OCI-LY7 (cell line): ENCODE results near the gene TULP4. TPM values are rescaled to one million over a fixed set of nuclear protein-coding genes. Genes with fewer than 3 reads are reported as not detected.
"Not testable (repeated sequence)": the region's sequence is repeated elsewhere in the genome, so short reads cannot be mapped to it uniquely, and the experiment has no call there.

Source experiments
- BruUV-seq: library from RNA; stranded (reverse); fragments of 400-500 nt; replicated peaks from 2 replicates; lab custom pipeline; 2021; lab: Mats Ljungman, UMichigan
- CTCF ChIA-PET: fragments of 300-600 bp; sonication (Branson Sonifier 250); formaldehyde crosslinking; loops from one replicate; lab custom pipeline; 2022; ENCODE audit warnings: antibody characterized with exemption; ENCODE audit not compliant: unreplicated experiment; lab: Charles Lee
- POLR2A ChIA-PET: fragments of 300-600 bp; sonication (Branson Sonifier 250); formaldehyde crosslinking; loops from one replicate; lab custom pipeline; 2022; ENCODE audit warnings: antibody characterized with exemption; lab: Charles Lee
- DNase-seq: peaks from one replicate; pipeline ENCODE4 v3.0.0-alpha.2; 2015; ENCODE audit warnings: low spot score
- H2AFZ ChIP-seq: fragments of 200-600 bp; sonication (generic), shearing (Covaris generic); 2 replicates; pipeline ENCODE4 v1.6.1; 2014; ENCODE audit warnings: mild to moderate bottlenecking, antibody characterized with exemption, low read length, moderate library complexity
- H3K27ac ChIP-seq: fragments of 200-600 bp; sonication (generic); 2 replicates; pipeline ENCODE4 v1.5.1; 2014; ENCODE audit warnings: mixed run types, low read depth, mild to moderate bottlenecking, moderate library complexity, low read length, inconsistent platforms; ENCODE audit not compliant: poor library complexity, severe bottlenecking
- H3K36me3 ChIP-seq: fragments of 200-600 bp; sonication (generic); 2 replicates; pipeline ENCODE4 v1.6.1; 2014; ENCODE audit warnings: mild to moderate bottlenecking, antibody characterized with exemption, low read length, moderate library complexity, mixed read lengths; ENCODE audit not compliant: insufficient read depth
- H3K4me1 ChIP-seq: fragments of 200-600 bp; sonication (generic); 2 replicates; pipeline ENCODE4 v1.5.1; 2014; ENCODE audit warnings: mild to moderate bottlenecking, low read length; ENCODE audit not compliant: insufficient read depth, poor library complexity, severe bottlenecking
- H3K4me2 ChIP-seq: fragments of 200-600 bp; sonication (generic); 2 replicates; pipeline ENCODE4 v1.6.1; 2014; ENCODE audit warnings: mild to moderate bottlenecking, low read length
- H3K4me3 ChIP-seq: fragments of 200-600 bp; sonication (generic); 2 replicates; pipeline ENCODE4 v1.5.1; 2014; ENCODE audit warnings: mild to moderate bottlenecking, low read depth, low read length; ENCODE audit not compliant: poor library complexity, severe bottlenecking
- H3K79me2 ChIP-seq: fragments of 200-600 bp; sonication (generic); 2 replicates; pipeline ENCODE4 v1.6.1; 2016; ENCODE audit warnings: low read depth, mild to moderate bottlenecking, low read length, moderate library complexity, mixed read lengths; ENCODE audit not compliant: insufficient read depth
- H3K9me2 ChIP-seq: fragments of 200-600 bp; sonication (generic); 2 replicates; pipeline ENCODE4 v1.6.1; 2016; ENCODE audit warnings: mild to moderate bottlenecking, low read length, mixed read lengths; ENCODE audit not compliant: insufficient read depth
- H3K9me3 ChIP-seq: fragments of 200-600 bp; sonication (generic); 2 replicates; pipeline ENCODE4 v1.6.1; 2014; ENCODE audit warnings: mild to moderate bottlenecking, mixed run types, low read length, mixed read lengths
- H4K20me1 ChIP-seq: fragments of 200-600 bp; sonication (generic); 2 replicates; pipeline ENCODE4 v1.6.1; 2014; ENCODE audit warnings: mild to moderate bottlenecking, antibody characterized with exemption, low read length, moderate library complexity, mixed read lengths; ENCODE audit not compliant: insufficient read depth
- CTCF ChIP-seq: fragments of 200-600 bp; sonication (generic); conservative IDR thresholded peaks from 2 replicates; pipeline ENCODE4 v1.5.1; 2014; ENCODE audit warnings: mild to moderate bottlenecking, antibody characterized with exemption, low read length, moderate library complexity, mixed read lengths
- EZH2phosphoT487 ChIP-seq: fragments of 200-600 bp; sonication (generic); IDR thresholded peaks from 2 replicates; pipeline ENCODE4 v1.6.1; 2018; ENCODE audit warnings: low read depth, borderline replicate concordance, mild to moderate bottlenecking, mixed run types, antibody characterized with exemption, low read length, moderate library complexity, mixed read lengths
- intact Hi-C: fragments of 100-400 bp; cut with micrococcal nuclease; formaldehyde crosslinking; loops from one replicate; pipeline ENCODE4 v1.10.0; 2022; ENCODE audit not compliant: unreplicated experiment
- total RNA-seq, 2 experiments: library from RNA; depleted of rRNA in 1 of 2; stranded (reverse); fragments of >200 nt in 1 of 2; shearing (Covaris generic) in 1 of 2; gene quantifications; 2 replicates each; pipeline ENCODE4 v1.2.3, GENCODE V29; 2014 to 2022

Gene TULP4
- total RNA-seq, 2 experiments from 2014 or later = 62.1 to 64.8 TPM

- H3K9me3 ChIP-seq = 0 out of 2 replicates have a peak, but pooled peaks cover 15% of the 10 kb centered on the region
- no peak overlapping the region for H3K4me3 ChIP-seq
- H4K20me1 ChIP-seq = no peaks in the 10 kb centered on the region
- H3K79me2 ChIP-seq = no peaks in the 10 kb centered on the region
- no peaks in the 10 kb centered on the region; the same call in 1 of the 2 replicates for H3K36me3 ChIP-seq
- H3K27ac ChIP-seq = no peak overlapping the region
- no TSS peak for BruUV-seq
- no peaks in the 10 kb centered on the region for H3K4me1 ChIP-seq
- DNase-seq = no peak
- H3K9me2 ChIP-seq = no peaks in the 10 kb centered on the region
- ChIA-PET POLR2A (no interaction called here), CTCF (no interaction called here)
- intact Hi-C loops = no loop called here
- H3K4me2 ChIP-seq = no peak overlapping the region
- H2AFZ ChIP-seq = no peak overlapping the region
- no peak for TF ChIP-seq CTCF
- TF ChIP-seq EZH2phosphoT487 = no peak
These were observed 79.0 kb downstream of the TULP4 start for GRCh38 chr6:158391276-158391675.

GRCh38 chr6:158391977-158392376 lies 79.7 kb downstream of the TULP4 start:
- H3K27ac ChIP-seq, POLR2A ChIA-PET, H4K20me1 ChIP-seq, H3K4me2 ChIP-seq, BruUV-seq, DNase-seq, H3K4me1 ChIP-seq, H3K9me2 ChIP-seq, H3K79me2 ChIP-seq, H3K4me3 ChIP-seq, intact Hi-C loops, CTCF ChIA-PET, H2AFZ ChIP-seq, H3K36me3 ChIP-seq: not testable (repeated sequence)
- 0 out of 2 replicates have a peak, but pooled peaks cover 15% of the 10 kb centered on the region for H3K9me3 ChIP-seq

DNA sequence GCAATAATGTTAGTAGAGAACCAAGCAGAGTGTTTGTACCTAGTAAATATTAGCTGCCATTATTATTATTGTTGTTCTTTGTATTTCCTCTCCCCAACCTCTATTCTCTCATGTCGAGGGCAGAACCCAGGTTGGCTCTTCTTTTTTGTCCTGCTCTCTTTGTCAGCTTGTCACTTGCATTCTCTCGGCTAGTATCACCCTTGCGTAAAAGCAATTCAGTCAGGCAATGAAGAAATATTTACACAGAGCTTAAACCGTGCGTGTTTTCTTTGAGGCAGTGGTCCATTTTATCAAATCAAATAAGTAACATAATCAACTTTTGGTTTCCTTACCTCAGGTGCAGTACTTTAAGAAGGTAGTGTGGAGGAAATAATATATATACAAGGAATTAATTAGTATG lies 83.9 kb downstream of the TULP4 start:
- CTCF ChIA-PET = no interaction called here
- POLR2A ChIA-PET = no interaction called here
- no TSS peak for BruUV-seq

More for the DNA sequence above, 83.9 kb downstream of the TULP4 start:
- 0 out of 2 replicates have a peak, but pooled peaks cover 15% of the 10 kb centered on the region for H3K9me3 ChIP-seq
- H4K20me1 ChIP-seq = no peaks in the 10 kb centered on the region
- H3K9me2 ChIP-seq = no peaks in the 10 kb centered on the region
- DNase-seq = no peak
- no peak overlapping the region for H3K4me2 ChIP-seq
- H2AFZ ChIP-seq = no peak overlapping the region
- intact Hi-C loops = no loop called here
- H3K4me1 ChIP-seq = no peaks in the 10 kb centered on the region
- no peaks in the 10 kb centered on the region for H3K79me2 ChIP-seq
- no peaks in the 10 kb centered on the region; the same call in 1 of the 2 replicates for H3K36me3 ChIP-seq
- no peak for TF ChIP-seq CTCF
- TF ChIP-seq EZH2phosphoT487 = no peak
- no peak overlapping the region for H3K4me3 ChIP-seq
- no peak overlapping the region for H3K27ac ChIP-seq
